ENCODE data around the gene CPTP.

- TF ChIP-seq RXRA (IDR thresholded peaks at IDR 0.05) (no peak), CTCF (IDR thresholded peaks at IDR 0.05; ENCODE audit: low read depth, low read length, missing input control) (no peak), GABPA (IDR thresholded peaks at IDR 0.05 in 1 of 2, conservative IDR thresholded peaks at IDR 0.05 in 1 of 2) (no peak), FOXA1 (IDR thresholded peaks at IDR 0.05) (no peak), SP1 (IDR thresholded peaks at IDR 0.05) (no peak), EGR1 (IDR thresholded peaks at IDR 0.05; ENCODE audit: low read depth in 2 of 2) (no peak), RAD21 (IDR thresholded peaks at IDR 0.05) (no peak), ATF3 (IDR thresholded peaks at IDR 0.05) (no peak)
Observed at GRCh38 chr1:1302951-1303509, 21.6 kb upstream of the CPTP start.
